ENCODE data around the gene PLA2G6. TPM values are rescaled to one million over a fixed set of nuclear protein-coding genes. Genes with fewer than 3 reads are reported as not detected.

Gene PLA2G6
- total and polyA plus RNA-seq, 4 donors: 8.8 to 74.1 (median 25.4) TPM

DNA sequence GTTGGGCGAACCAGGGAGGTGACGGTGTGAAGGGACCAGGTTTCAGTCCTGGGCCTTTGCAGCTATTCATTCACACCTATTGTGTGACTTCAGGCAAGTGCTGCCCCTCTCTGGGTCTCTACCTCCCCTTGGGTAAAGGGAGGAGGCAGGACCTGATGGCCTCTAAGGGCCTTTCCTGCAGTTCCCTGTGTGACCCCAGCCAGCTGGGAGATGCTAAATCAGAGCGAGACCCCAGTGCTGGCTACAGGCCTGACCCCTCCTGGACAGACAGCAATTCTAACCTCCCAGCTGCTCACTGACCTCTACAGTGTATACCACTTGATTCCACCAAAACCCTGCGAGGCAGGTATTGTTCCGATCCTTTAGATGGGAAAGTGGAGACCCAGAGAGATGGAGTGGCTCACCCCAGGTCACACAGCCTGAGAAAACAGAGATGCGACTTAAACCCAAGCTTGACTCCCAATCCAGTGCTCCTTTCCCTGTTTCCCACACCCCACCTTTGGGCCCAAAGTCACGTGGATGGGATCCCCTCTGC lies 26.3 kb upstream of the PLA2G6 start:
- intact Hi-C loops (cut with DNase I): loop anchor here in 1 of 2 donors (10.0 kb wide), 1 partner anchor 107 kb away; the partner anchor contains the start of gene CSNK1E
- Histone ChIP-seq H3K27ac (ENCODE audit: low read depth in 1 of 2, low read length in 2 of 2) (no peak overlapping the region), H3K27me3 (ENCODE audit: control insufficient read depth in 1 of 2, insufficient read depth in 2 of 2, low read length in 1 of 2) (no peaks in the 10 kb centered on the region), H3K4me1 (ENCODE audit: control insufficient read depth in 1 of 2, insufficient read depth in 2 of 2, low read length in 2 of 2) (no peaks in the 10 kb centered on the region), H3K4me3 (ENCODE audit: low read length in 2 of 2) (no peak overlapping the region), H3K9me3 (ENCODE audit: control insufficient read depth, low read length) (no peaks in the 10 kb centered on the region), H3K36me3 (ENCODE audit: control insufficient read depth in 1 of 2, insufficient read depth in 2 of 2, low read length in 1 of 2) (no peaks in the 10 kb centered on the region)
- no peak for ATAC-seq (ENCODE audit: low FRiP score)
- no peak for DNase-seq
- 93% methylated on average over 7 of the region's 7 CpGs for WGBS, 2 donors

GRCh38 chr22:38205261-38206128 lies 23.9 kb upstream of the PLA2G6 start:
- H3K27ac ChIP-seq (ENCODE audit: low read depth in 1 of 2, low read length in 2 of 2): peak overlapping the region; percentile 78 to 82
- WGBS, 2 donors: 27 to 39% methylated on average over 15 of the region's 15 CpGs
- no peaks in the 10 kb centered on the region for H3K4me1 ChIP-seq (ENCODE audit: control insufficient read depth in 1 of 2, insufficient read depth in 2 of 2, low read length in 2 of 2)
- no peaks in the 10 kb centered on the region for H3K9me3 ChIP-seq (ENCODE audit: control insufficient read depth, low read length)
- no peak overlapping the region for H3K4me3 ChIP-seq (ENCODE audit: low read length in 2 of 2)
- DNase-seq (peak; percentile 94 to 96), ATAC-seq (ENCODE audit: low FRiP score) (peak; percentile 59)
- no peaks in the 10 kb centered on the region for H3K27me3 ChIP-seq (ENCODE audit: control insufficient read depth in 1 of 2, insufficient read depth in 2 of 2, low read length in 1 of 2)
- intact Hi-C loops (cut with DNase I): loop anchor here in 1 of 2 donors (10.0 kb wide), 1 partner anchor 109 kb away; the partner anchor contains the start of gene CSNK1E
- H3K36me3 ChIP-seq (ENCODE audit: control insufficient read depth in 1 of 2, insufficient read depth in 2 of 2, low read length in 1 of 2): no peaks in the 10 kb centered on the region

DNA sequence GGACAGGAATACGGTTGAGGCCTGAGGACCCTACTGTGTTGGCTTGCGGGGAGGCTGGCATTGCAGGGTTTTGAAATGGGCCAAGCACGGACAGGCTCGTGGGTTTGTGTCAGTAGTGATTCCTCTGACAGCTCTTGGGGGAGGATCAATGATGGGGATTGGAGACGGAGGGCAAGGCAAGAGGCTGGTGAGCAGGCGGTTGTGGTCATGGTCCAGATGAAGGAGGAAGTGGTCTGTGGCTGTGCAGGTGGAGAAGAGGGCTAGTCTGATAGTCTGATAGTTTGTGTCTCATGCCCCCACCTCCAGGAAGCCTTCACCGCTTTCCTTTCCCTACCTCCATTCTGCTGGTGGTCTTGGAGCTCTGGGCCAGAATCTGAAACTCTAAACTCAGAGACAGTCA lies 23.2 kb upstream of the PLA2G6 start:
- WGBS, 2 donors: 45 to 67% methylated on average over 7 of the region's 7 CpGs
- no peak for ATAC-seq (ENCODE audit: low FRiP score)
- intact Hi-C loops (cut with DNase I): loop anchor here (5.0 to 10.0 kb wide), 4 partner anchors 53 to 137 kb away; partner anchors contain the start of gene CSNK1E (in 2 of the 2)
- no peak for DNase-seq
- Histone ChIP-seq H3K36me3 (ENCODE audit: control insufficient read depth in 1 of 2, insufficient read depth in 2 of 2, low read length in 1 of 2) (no peaks in the 10 kb centered on the region), H3K9me3 (ENCODE audit: control insufficient read depth, low read length) (no peaks in the 10 kb centered on the region), H3K4me1 (ENCODE audit: control insufficient read depth in 1 of 2, insufficient read depth in 2 of 2, low read length in 2 of 2) (no peaks in the 10 kb centered on the region), H3K27ac (ENCODE audit: low read depth in 1 of 2, low read length in 2 of 2) (peak overlapping the region; percentile 78 to 82), H3K27me3 (ENCODE audit: control insufficient read depth in 1 of 2, insufficient read depth in 2 of 2, low read length in 1 of 2) (no peaks in the 10 kb centered on the region), H3K4me3 (ENCODE audit: low read length in 2 of 2) (no peak overlapping the region)

DNA sequence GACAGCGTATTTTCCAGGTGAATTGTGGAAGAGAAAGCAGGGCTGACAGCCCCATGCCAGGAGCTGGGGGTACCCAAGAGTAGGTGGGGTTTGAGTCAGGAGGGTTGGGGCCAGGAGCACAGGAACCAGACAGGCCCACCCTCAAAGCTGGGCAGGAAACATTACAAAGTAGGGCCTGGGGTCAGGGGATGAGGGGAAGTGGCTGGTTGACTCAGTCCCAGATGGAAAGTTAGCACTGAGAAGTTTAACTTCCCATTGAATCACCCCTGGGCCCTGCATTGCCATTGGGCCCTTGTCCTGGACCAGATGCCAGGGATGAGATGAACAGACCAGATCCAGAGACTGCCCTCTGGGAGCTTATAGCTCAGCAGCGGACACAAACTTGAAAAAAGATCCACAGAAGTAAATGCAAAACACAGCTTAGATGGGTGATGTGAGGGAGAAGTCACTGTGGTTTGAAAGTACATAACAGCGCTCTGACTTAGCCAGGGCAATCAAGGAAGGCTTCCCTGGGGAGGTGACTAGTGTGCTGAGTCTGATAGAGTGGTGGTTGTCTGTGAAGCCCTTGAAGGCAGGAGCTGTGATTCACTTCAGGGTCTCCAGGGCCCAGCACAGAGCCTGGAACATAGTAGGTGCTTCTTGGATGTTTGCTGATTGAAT lies 22.4 kb upstream of the PLA2G6 start:
- 94 to 96% methylated on average over 3 of the region's 3 CpGs for WGBS, 2 donors
- DNase-seq (no peak), ATAC-seq (ENCODE audit: low FRiP score) (no peak)
- Histone ChIP-seq H3K27ac (ENCODE audit: low read depth in 1 of 2, low read length in 2 of 2) (peak overlapping the region; percentile 46 to 97), H3K4me3 (ENCODE audit: low read length in 2 of 2) (peak overlapping the region in 1 of 2 donors; percentile 70), H3K9me3 (ENCODE audit: control insufficient read depth, low read length) (no peaks in the 10 kb centered on the region), H3K4me1 (ENCODE audit: control insufficient read depth in 1 of 2, insufficient read depth in 2 of 2, low read length in 2 of 2) (no peaks in the 10 kb centered on the region), H3K36me3 (ENCODE audit: control insufficient read depth in 1 of 2, insufficient read depth in 2 of 2, low read length in 1 of 2) (no peaks in the 10 kb centered on the region), H3K27me3 (ENCODE audit: control insufficient read depth in 1 of 2, insufficient read depth in 2 of 2, low read length in 1 of 2) (no peaks in the 10 kb centered on the region)
- intact Hi-C loops (cut with DNase I): loop anchor here (5.0 to 10.0 kb wide), 4 partner anchors 53 to 137 kb away; partner anchors contain the start of gene CSNK1E (in 2 of the 2)

GRCh38 chr22:38203090-38203810 lies 21.6 kb upstream of the PLA2G6 start:
- Histone ChIP-seq H3K27me3 (ENCODE audit: control insufficient read depth in 1 of 2, insufficient read depth in 2 of 2, low read length in 1 of 2) (no peaks in the 10 kb centered on the region), H3K36me3 (ENCODE audit: control insufficient read depth in 1 of 2, insufficient read depth in 2 of 2, low read length in 1 of 2) (no peaks in the 10 kb centered on the region), H3K4me1 (ENCODE audit: control insufficient read depth in 1 of 2, insufficient read depth in 2 of 2, low read length in 2 of 2) (no peaks in the 10 kb centered on the region), H3K9me3 (ENCODE audit: control insufficient read depth, low read length) (no peaks in the 10 kb centered on the region), H3K27ac (ENCODE audit: low read depth in 1 of 2, low read length in 2 of 2) (peak overlapping the region; percentile 46 to 97), H3K4me3 (ENCODE audit: low read length in 2 of 2) (peak overlapping the region; percentile 38 to 70)
- no peak for ATAC-seq (ENCODE audit: low FRiP score)
- DNase-seq: peak in 1 of 2 donors; percentile 73
- WGBS, 2 donors: 16 to 23% methylated on average over 19 of the region's 19 CpGs
- intact Hi-C loops (cut with DNase I): loop anchor here (5.0 to 10.0 kb wide), 4 partner anchors 54 to 136 kb away; partner anchors contain the start of gene CSNK1E (in 2 of the 2)

DNA sequence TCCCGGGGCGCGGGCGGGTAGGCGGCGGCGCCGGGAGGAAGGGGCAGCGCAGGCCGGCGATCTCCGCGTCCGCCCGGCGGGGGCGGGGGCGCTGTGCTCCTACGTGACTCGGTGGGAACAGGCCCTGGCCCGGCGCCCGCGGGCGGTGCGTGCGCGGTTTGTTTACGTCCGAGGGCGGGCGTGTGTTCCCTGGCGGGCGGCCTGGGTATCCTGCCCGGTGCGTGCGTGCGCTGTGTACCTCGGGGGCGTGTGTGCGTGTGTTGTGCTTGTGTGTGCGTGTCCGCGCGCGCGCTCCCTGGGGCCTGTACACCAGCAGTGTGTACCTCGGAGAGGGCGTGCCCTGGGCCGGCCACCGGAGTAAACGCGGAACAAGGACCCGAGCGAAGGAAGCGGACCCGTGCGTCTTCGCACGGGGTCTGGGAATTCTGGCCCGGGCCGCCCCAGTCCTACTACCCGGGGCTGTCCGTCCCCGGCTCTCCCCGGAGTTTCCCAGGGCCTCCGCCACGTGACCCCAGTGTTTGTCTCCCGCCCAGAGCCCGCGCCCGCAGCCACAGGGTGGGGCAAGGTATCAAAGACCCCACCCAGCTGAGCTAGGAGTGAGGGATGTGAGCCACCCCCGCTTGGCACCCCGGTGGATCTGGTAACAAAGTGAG lies 20.9 kb upstream of the PLA2G6 start:
- peak; percentile 92 to 97 for DNase-seq
- H3K36me3 ChIP-seq (ENCODE audit: control insufficient read depth in 1 of 2, insufficient read depth in 2 of 2, low read length in 1 of 2): no peaks in the 10 kb centered on the region
- H3K27ac ChIP-seq (ENCODE audit: low read depth in 1 of 2, low read length in 2 of 2): peak overlapping the region; percentile 97 to 99
- H3K4me3 ChIP-seq (ENCODE audit: low read length in 2 of 2): peak overlapping the region; percentile 38 to 70
- H3K4me1 ChIP-seq (ENCODE audit: control insufficient read depth in 1 of 2, insufficient read depth in 2 of 2, low read length in 2 of 2): no peaks in the 10 kb centered on the region
- WGBS, 2 donors: 1% methylated on average over 33 to 74 of the region's 74 CpGs
- no peaks in the 10 kb centered on the region for H3K27me3 ChIP-seq (ENCODE audit: control insufficient read depth in 1 of 2, insufficient read depth in 2 of 2, low read length in 1 of 2)
- intact Hi-C loops (cut with DNase I): loop anchor here (5.0 to 10.0 kb wide), 4 partner anchors 55 to 135 kb away; partner anchors contain the start of gene CSNK1E (in 2 of the 2)
- no peaks in the 10 kb centered on the region for H3K9me3 ChIP-seq (ENCODE audit: control insufficient read depth, low read length)
- peak; percentile 76 for ATAC-seq (ENCODE audit: low FRiP score)

GRCh38 chr22:38201711-38202436 lies 20.2 kb upstream of the PLA2G6 start, which contains the start of gene MAFF:
MAFF (plus strand) TSS chr22:38201994; CDS start chr22:38213854, 11,860 bp downstream.
- no peaks in the 10 kb centered on the region for H3K36me3 ChIP-seq (ENCODE audit: control insufficient read depth in 1 of 2, insufficient read depth in 2 of 2, low read length in 1 of 2)
- DNase-seq (peak; percentile 98 to 99), ATAC-seq (ENCODE audit: low FRiP score) (peak; percentile 89)
- WGBS, 2 donors: 1% methylated on average over 76 to 85 of the region's 85 CpGs
- H3K27ac ChIP-seq (ENCODE audit: low read depth in 1 of 2, low read length in 2 of 2): peak within 1 kb of the TSS; percentile 97 to 99
- no peaks in the 10 kb centered on the region for H3K9me3 ChIP-seq (ENCODE audit: control insufficient read depth, low read length)
- no peaks in the 10 kb centered on the region for H3K27me3 ChIP-seq (ENCODE audit: control insufficient read depth in 1 of 2, insufficient read depth in 2 of 2, low read length in 1 of 2)
- intact Hi-C loops (cut with DNase I): loop anchor here (5.0 to 10.0 kb wide), 4 partner anchors 55 to 135 kb away; partner anchors contain the start of gene CSNK1E (in 2 of the 2)
- H3K4me1 ChIP-seq (ENCODE audit: control insufficient read depth in 1 of 2, insufficient read depth in 2 of 2, low read length in 2 of 2): no peaks in the 10 kb centered on the region
- peak within 1 kb of the TSS; percentile 38 to 70 for H3K4me3 ChIP-seq (ENCODE audit: low read length in 2 of 2)

All from aorta (tissue), 5 donors.